HG03039 (cell line): Measurements from ENCODE around the gene FERMT1.
"Not testable (repeated sequence)": the region's sequence is repeated elsewhere in the genome, so short reads cannot be mapped to it uniquely, and the experiment has no call there.

Source experiments
- ATAC-seq: cut with Tn5 transposase; IDR thresholded peaks from one replicate; pipeline ENCODE4 v1.9.1; 2021; ENCODE audit warnings: mild to moderate bottlenecking, moderate library complexity; ENCODE audit not compliant: unreplicated experiment

Gene FERMT1

DNA sequence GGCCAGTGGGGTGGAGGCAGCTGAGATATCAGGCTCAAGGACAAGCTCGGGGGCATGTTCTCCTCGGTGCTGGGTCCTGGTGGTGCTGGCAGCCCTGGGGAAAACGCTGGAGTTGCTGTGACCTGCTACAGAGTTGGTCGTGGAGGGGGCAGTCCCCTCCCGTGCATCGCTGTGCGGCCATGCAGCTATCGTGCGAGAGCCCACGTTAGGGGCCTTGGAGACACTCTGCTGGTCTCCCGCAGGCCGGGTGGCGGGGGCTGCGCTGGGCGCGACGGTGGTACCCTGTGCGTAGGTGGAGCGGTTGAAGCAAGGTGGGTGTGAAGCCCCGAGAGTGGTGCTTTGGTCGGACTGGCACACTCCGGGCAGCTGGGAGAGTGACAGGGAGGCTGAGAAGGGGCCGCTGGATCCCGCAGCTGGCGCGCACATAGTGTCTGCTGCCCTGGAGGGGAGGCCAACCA lies 81.0 kb downstream of the FERMT1 start:
- no peak for ATAC-seq

GRCh38 chr20:6040958-6041807 lies 81.6 kb downstream of the FERMT1 start:
- no peak for ATAC-seq

- no peak for ATAC-seq
Observed at GRCh38 chr20:6040540-6040939, 82.3 kb downstream of the FERMT1 start.

GRCh38 chr20:6039766-6040165 lies 83.1 kb downstream of the FERMT1 start:
- no peak for ATAC-seq

DNA sequence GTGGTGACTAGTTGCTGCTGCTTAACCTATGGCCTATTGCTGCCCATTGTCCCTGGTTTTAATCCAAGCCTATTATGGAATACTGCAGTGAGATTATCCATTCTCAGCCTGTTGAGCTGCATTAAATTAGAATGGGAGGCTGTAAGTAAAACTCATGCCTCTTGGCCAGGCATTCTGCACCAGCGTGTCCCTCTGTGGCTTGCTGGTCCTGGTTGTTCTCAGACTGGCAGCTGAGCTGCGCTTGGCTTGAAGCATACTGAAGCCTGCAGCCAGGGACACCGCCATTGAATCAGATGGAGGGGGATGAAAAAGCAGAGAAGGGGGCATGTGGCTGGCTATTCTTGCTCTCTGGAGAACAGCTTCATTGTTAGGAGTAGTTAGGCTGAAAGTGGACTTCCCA lies 84.6 kb downstream of the FERMT1 start:
- ATAC-seq = no peak

DNA sequence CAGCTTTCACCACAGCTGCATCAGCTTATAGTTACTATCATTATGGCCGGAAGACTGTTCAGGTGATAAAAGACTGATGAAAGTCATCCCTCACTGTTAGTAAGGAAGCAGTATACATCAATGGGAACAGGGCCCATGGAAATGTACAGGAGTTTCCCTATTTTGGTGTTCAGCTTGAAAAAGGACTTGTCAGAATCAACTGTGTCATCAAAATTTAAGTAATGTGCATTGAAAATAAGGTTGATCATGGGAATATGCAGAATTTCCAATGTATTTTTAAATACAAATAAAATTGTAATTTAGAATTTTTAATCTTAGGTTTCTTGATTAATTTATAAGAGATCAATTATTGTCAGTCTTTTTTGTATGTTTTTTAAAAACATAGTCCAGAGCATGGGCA lies 85.7 kb downstream of the FERMT1 start:
- ATAC-seq = no peak

DNA sequence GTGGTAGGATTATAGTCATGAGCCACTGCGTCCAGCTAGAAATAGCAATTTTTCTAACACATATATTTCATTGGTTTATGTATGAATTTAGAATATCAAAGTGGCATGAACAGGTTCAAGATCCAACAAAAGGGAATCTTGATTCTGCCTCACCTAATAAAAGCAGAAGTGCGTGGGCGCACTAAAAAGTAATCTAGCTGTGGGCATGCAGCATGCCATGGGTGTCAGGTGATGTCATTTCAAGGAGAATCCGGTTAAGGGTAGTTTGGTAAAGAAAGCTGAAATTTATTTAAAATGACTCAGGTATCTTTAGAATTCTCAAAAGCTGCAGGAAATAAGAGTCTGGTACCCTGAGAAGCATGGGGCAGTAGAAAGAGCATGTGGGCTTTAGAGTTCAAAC lies 86.6 kb downstream of the FERMT1 start:
- ATAC-seq = no peak

GRCh38 chr20:6034134-6034969 lies 88.5 kb downstream of the FERMT1 start:
- ATAC-seq = no peak

GRCh38 chr20:6032907-6033306 lies 89.9 kb downstream of the FERMT1 start:
- not testable (repeated sequence) for ATAC-seq

DNA sequence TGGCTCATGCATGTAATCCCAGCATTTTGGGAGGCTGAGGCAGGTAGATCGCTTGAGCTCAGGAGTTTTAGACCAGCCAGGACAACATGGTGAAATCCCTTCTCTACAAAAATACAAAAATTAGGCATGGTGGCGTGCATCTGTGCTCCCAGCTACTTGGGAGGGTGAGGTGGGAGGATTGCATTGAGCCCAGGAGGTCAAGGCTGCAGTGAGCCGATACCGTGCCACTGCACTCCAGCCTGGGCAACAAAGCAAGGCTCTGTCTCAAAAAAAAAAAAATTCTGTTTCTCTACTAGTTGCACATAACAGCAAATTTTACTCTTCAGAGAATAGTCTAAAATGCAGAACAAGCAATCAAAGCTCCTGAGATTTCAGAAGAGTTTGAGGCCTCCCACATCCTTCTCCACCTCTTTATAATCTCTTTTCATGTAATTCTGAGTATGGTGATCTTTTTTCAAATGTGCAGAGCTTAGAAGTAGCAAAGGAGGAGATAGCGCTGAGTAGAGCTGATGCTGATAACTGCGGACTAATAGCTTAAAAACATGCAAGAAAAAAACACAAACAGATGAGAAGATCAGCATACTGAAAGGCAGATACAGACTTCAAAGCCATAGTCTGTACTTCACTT lies 92.3 kb downstream of the FERMT1 start:
- no peak for ATAC-seq

DNA sequence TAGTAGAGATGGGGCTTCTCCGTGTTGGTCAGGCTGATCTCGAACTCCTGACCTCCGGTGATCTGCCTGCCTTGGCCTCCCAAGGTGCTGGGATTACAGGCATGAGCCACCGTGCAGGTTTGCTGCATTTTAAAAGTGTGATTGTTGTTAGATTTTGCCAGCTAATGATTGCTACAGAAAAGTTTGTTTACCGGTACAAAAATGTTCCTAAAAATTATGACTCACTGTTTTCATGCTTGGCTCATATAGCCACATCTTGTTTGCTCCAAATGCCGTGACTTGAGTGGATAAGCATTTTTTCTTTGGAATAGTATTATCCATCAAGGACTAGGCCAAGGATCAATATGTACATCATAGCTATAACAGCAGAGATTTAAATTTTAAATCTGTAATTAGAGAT lies 93.3 kb downstream of the FERMT1 start:
- no peak for ATAC-seq

DNA sequence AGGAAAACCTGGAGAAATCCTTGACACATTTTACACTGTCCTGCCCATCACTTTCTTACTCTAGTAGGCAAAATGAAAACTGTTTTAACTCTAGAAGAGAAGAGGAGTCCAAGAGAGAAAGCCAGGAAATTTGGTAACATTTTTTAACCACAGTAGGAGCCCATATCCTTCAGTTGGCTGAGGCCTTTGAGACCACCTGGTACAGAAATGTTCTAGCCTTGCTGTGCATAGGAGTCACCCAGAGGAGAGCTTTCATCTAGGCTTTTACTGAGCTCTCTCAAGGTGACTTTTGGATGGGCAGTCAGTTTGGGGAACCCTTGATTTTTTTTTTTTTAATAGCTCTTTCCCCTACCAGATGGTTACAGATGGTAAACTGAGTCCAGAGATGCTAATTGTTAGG lies 94.0 kb downstream of the FERMT1 start:
- ATAC-seq = no peak

GRCh38 chr20:6026051-6026450 lies 96.8 kb downstream of the FERMT1 start:
- ATAC-seq = no peak
